B cell (primary cell): ENCODE measurements around the gene PTPRM. TPM values are rescaled to one million over a fixed set of nuclear protein-coding genes. Genes with fewer than 3 reads are reported as not detected.

Experiments used
- ATAC-seq: fragments of 200-7000 bp; cut with Tn5 transposase; one replicate; pipeline ENCODE4 v1.10.0; 2021; ENCODE audit warnings: low read depth, mild to moderate bottlenecking, moderate number of reproducible peaks, moderate library complexity
- CTCF ChIA-PET: fragments of 350-600 bp; sonication (Branson Sonifier 250); formaldehyde crosslinking; loops from one replicate; lab custom pipeline; 2021; ENCODE audit warnings: antibody characterized with exemption, inconsistent platforms; lab: Charles Lee
- POLR2A ChIA-PET: fragments of 350-600 bp; sonication (Branson Sonifier 250); formaldehyde crosslinking; loops from one replicate; lab custom pipeline; 2021; ENCODE audit warnings: antibody characterized with exemption; lab: Charles Lee
- DNase-seq: peaks from one replicate; pipeline ENCODE4 v3.0.0; 2013
- H2AFZ ChIP-seq: 2 replicates; pipeline ENCODE4 v1.6.1; 2012; ENCODE audit warnings: mild to moderate bottlenecking, low read depth, low read length; ENCODE audit not compliant: insufficient read depth, poor library complexity, severe bottlenecking
- H3K27ac ChIP-seq, 2 donors: 1 replicate in 1 of 2; 2 replicates in 1 of 2; pipeline ENCODE4 v1.5.1; 2012 to 2013; ENCODE audit warnings: low read length in 2 of 2, mild to moderate bottlenecking in 2 of 2, moderate library complexity in 1 of 2
- H3K27me3 ChIP-seq, 4 experiments: fragments of 200-600 bp in 1 of 4; sonication (generic) in 1 of 4; replicated peaks in 1 of 4; 1 replicate in 2 of 4; 2 replicates in 2 of 4; pipeline versions ENCODE4 v1.6.1 to v1.7.0; 2013 to 2016; ENCODE audit warnings: low read length in 3 of 4, mild to moderate bottlenecking in 2 of 4, mixed read lengths in 1 of 4, moderate library complexity in 1 of 4; ENCODE audit not compliant: insufficient read depth in 4 of 4, control insufficient read depth in 3 of 4; ENCODE audit errors: control extremely low read depth in 1 of 4
- H3K36me3 ChIP-seq, 2 experiments: replicated peaks in 1 of 2; 1 replicate in 1 of 2; 2 replicates in 1 of 2; pipeline versions ENCODE4 v1.6.1 to v1.7.1; 2013; ENCODE audit warnings: low read length in 1 of 2; ENCODE audit not compliant: insufficient read depth in 2 of 2, control insufficient read depth in 1 of 2; ENCODE audit errors: control extremely low read depth in 1 of 2, extremely low read depth in 1 of 2
- H3K4me1 ChIP-seq, 2 donors: fragments of 200-600 bp in 1 of 2; sonication (generic) in 1 of 2; 1 replicate in 1 of 2; 2 replicates in 1 of 2; pipeline versions ENCODE4 v1.5.1 to v1.6.1; 2013 to 2017; ENCODE audit warnings: low read length in 2 of 2; ENCODE audit not compliant: control insufficient read depth in 2 of 2, insufficient read depth in 2 of 2
- H3K4me2 ChIP-seq: replicated peaks from 2 replicates; pipeline ENCODE3; 2012; ENCODE audit warnings: mild to moderate bottlenecking, low read depth, low read length; ENCODE audit not compliant: poor library complexity, severe bottlenecking
- H3K4me3 ChIP-seq, 5 experiments: fragments of 200-600 bp in 1 of 5; sonication (generic) in 1 of 5; 1 replicate in 3 of 5; 2 replicates in 2 of 5; pipeline versions ENCODE4 v1.5.1 to v1.7.0; 2011 to 2016; ENCODE audit warnings: low read length in 4 of 5, mild to moderate bottlenecking in 4 of 5, low read depth in 2 of 5, control low read depth in 1 of 5, moderate library complexity in 1 of 5; ENCODE audit not compliant: insufficient read depth in 1 of 5; ENCODE audit errors: control extremely low read depth in 1 of 5, extremely low read depth in 1 of 5
- H3K79me2 ChIP-seq: fragments of 200-600 bp; sonication (generic); one replicate; pipeline ENCODE4 v1.6.0; 2016; ENCODE audit warnings: low read length; ENCODE audit not compliant: control insufficient read depth, insufficient read depth
- H3K9ac ChIP-seq: fragments of 200-600 bp; sonication (generic); 2 replicates; pipeline ENCODE4 v1.6.1; 2017; ENCODE audit warnings: mild to moderate bottlenecking, low read length, moderate library complexity
- H3K9me3 ChIP-seq, 3 donors: one replicate each; pipeline versions ENCODE4 v1.6.1 to v1.7.1; 2013; ENCODE audit warnings: low read length in 2 of 3; ENCODE audit not compliant: control insufficient read depth in 2 of 3, insufficient read depth in 1 of 3; ENCODE audit errors: control extremely low read depth in 1 of 3
- H4K20me1 ChIP-seq: 2 replicates; pipeline ENCODE4 v1.6.0; 2012; ENCODE audit warnings: mild to moderate bottlenecking, low read length; ENCODE audit not compliant: insufficient read depth, control insufficient read depth, poor library complexity, severe bottlenecking
- H3K27ac Mint-ChIP-seq: one replicate; pipeline ENCODE4 v1.8.0; 2021; ENCODE audit warnings: mixed read lengths
- H3K27me3 Mint-ChIP-seq: one replicate; pipeline ENCODE4 v1.8.0; 2021; ENCODE audit warnings: mixed read lengths
- H3K4me1 Mint-ChIP-seq: one replicate; pipeline ENCODE4 v1.8.0; 2021; ENCODE audit warnings: mixed read lengths
- H3K4me3 Mint-ChIP-seq: one replicate; pipeline ENCODE4 v1.8.0; 2021; ENCODE audit warnings: mixed read lengths
- H3K9me3 Mint-ChIP-seq: one replicate; pipeline ENCODE4 v1.8.0; 2022; ENCODE audit warnings: mixed read lengths; ENCODE audit not compliant: insufficient read depth
- CTCF ChIP-seq: fragments of 200-600 bp; IDR thresholded peaks from one replicate; pipeline ENCODE4 v1.8.0; 2022; ENCODE audit warnings: antibody characterized with exemption, mild to moderate bottlenecking
- EZH2 ChIP-seq: IDR thresholded peaks from 2 replicates; pipeline ENCODE4 v1.6.1; 2012; ENCODE audit warnings: borderline replicate concordance, low read depth, mild to moderate bottlenecking, moderate library complexity, low read length; ENCODE audit not compliant: insufficient read depth, poor library complexity, severe bottlenecking
- WGBS: methylation state at CpG from one replicate; pipeline ENCODE4 v1.1.5; 2013; ENCODE audit warnings: missing lambda C conversion rate; ENCODE audit not compliant: insufficient coverage; 5-methylcytosine and 5-hydroxymethylcytosine counted together
- intact Hi-C: fragments of 100-400 bp; cut with micrococcal nuclease; formaldehyde crosslinking; loops from one replicate; pipeline ENCODE4 v1.10.0; 2022
- polyA plus RNA-seq: library from polyadenylated mRNA; depleted of rRNA; stranded (reverse); fragments of >200 nt; gene quantifications from 2 replicates; pipeline ENCODE4 v1.2.3, GENCODE V29; 2012
- total RNA-seq, 2 donors: library from RNA; stranded (reverse); fragments of 120-200 nt in 1 of 2; gene quantifications; 1 replicate in 1 of 2; 2 replicates in 1 of 2; pipeline versions ENCODE4 v1.2.3 to v1.2.4, GENCODE V29; 2013 to 2022

Gene PTPRM
- total and polyA plus RNA-seq, 2 donors (not counting 1 experiment from before 2014, with no cell fraction given): 0.20 to 0.89 TPM

- Mint-ChIP-seq H3K4me1 (peaks cover 6% of the 10 kb centered on the region), H3K4me3 (no peak overlapping the region), H3K9me3 (no peaks in the 10 kb centered on the region), H3K27me3 (peaks cover 50% of the 10 kb centered on the region), H3K27ac (no peak overlapping the region)
- H3K9ac ChIP-seq: no peak overlapping the region
- no peak overlapping the region for H3K27ac ChIP-seq
- ATAC-seq (no peak), DNase-seq (no peak)
- CTCF ChIA-PET: no interaction called here
- POLR2A ChIA-PET: no interaction called here
- intact Hi-C loops: no loop called here
- no peaks in the 10 kb centered on the region for H3K36me3 ChIP-seq
- H3K4me2 ChIP-seq: no peak overlapping the region
- no peak for TF ChIP-seq EZH2
- no peak for TF ChIP-seq CTCF
- no peaks in the 10 kb centered on the region for H3K79me2 ChIP-seq
- no peak overlapping the region for H2AFZ ChIP-seq
- WGBS: 91% methylated on average over 16 of the region's 16 CpGs
- peaks cover 6 to 8% of the 10 kb centered on the region in 2 donors for H3K4me1 ChIP-seq
- no peaks in the 10 kb centered on the region for H4K20me1 ChIP-seq
- H3K9me3 ChIP-seq: peaks cover 0 to 5% (median 0%) of the 10 kb centered on the region in 3 donors
- no peak overlapping the region for H3K4me3 ChIP-seq
- H3K27me3 ChIP-seq: peaks cover 0 to 34% (median 15%) of the 10 kb centered on the region in 4 experiments
Observed at GRCh38 chr18:8366656-8367055, 799.5 kb downstream of the PTPRM start.

- H3K4me3 ChIP-seq: peak overlapping the region in 2 of 5 experiments; percentile 29 to 30
- Mint-ChIP-seq H3K27me3 (peaks cover 50% of the 10 kb centered on the region), H3K27ac (no peak overlapping the region), H3K4me3 (peak overlapping the region; percentile 17), H3K9me3 (no peaks in the 10 kb centered on the region), H3K4me1 (peaks cover 6% of the 10 kb centered on the region)
- H3K4me2 ChIP-seq: peak overlapping the region; percentile 62
- H3K79me2 ChIP-seq: no peaks in the 10 kb centered on the region
- H3K36me3 ChIP-seq: no peaks in the 10 kb centered on the region
- peak overlapping the region; percentile 19 for H3K9ac ChIP-seq
- DNase-seq (peak; percentile 25), ATAC-seq (no peak)
- H2AFZ ChIP-seq: peak overlapping the region; percentile 38
- intact Hi-C loops: no loop called here
- ChIA-PET CTCF (no interaction called here), POLR2A (no interaction called here)
- no peaks in the 10 kb centered on the region for H4K20me1 ChIP-seq
- H3K9me3 ChIP-seq: peaks cover 0 to 5% (median 0%) of the 10 kb centered on the region in 3 donors
- WGBS: 6% methylated on average over 46 of the region's 47 CpGs
- TF ChIP-seq EZH2 (no peak), CTCF (no peak)
- H3K4me1 ChIP-seq: peaks cover 6 to 8% of the 10 kb centered on the region in 2 donors
- peaks cover 0 to 34% (median 15%) of the 10 kb centered on the region in 4 experiments for H3K27me3 ChIP-seq
- H3K27ac ChIP-seq: no peak overlapping the region
Observed at GRCh38 chr18:8367217-8367988, 800.3 kb downstream of the PTPRM start.
